CD4-positive, CD25-positive, alpha-beta regulatory T cell (primary cell): ENCODE data around the gene CD244. TPM values are rescaled to one million over a fixed set of nuclear protein-coding genes. Genes with fewer than 3 reads are reported as not detected.

Experiments used
- polyA plus RNA-seq, 4 donors: library from polyadenylated mRNA; unstranded; fragments of 300-500 nt; fragmentation: Illumina TruSeq; gene quantifications; one replicate each; pipeline ENCODE4 v1.2.3, GENCODE V29; 2021
- total RNA-seq: library from RNA; stranded (reverse); gene quantifications from one replicate; pipeline ENCODE4 v1.2.3, GENCODE V29; 2022

Gene CD244
- total and polyA plus RNA-seq, 5 donors from 2014 or later = 0.26 to 0.63 (median 0.47) TPM

Other genes with a start within 250 kb of the CD244 start
- gene SLAMF1, start 215.8 kb downstream of the CD244 start, total RNA-seq = 70.3 TPM
- 10 to 100 TPM; 33.5 to 45.4 (median 39.5) TPM for gene SLAMF1, start 215.8 kb downstream of the CD244 start, polyA plus RNA-seq
- gene CD48, start 151.1 kb downstream of the CD244 start, total RNA-seq = 290 TPM
- 100 to 1,000 TPM; 196 to 269 (median 240) TPM for gene CD48, start 151.1 kb downstream of the CD244 start, polyA plus RNA-seq
- 0.76 TPM for gene SLAMF7, start 123.6 kb downstream of the CD244 start, total RNA-seq
- gene SLAMF7, start 123.6 kb downstream of the CD244 start, polyA plus RNA-seq = under 1 TPM; 0.07 to 0.88 (median 0.15) TPM
- 105 TPM for gene LY9, start 66.7 kb downstream of the CD244 start, total RNA-seq
- gene LY9, start 66.7 kb downstream of the CD244 start, polyA plus RNA-seq = 100 to 1,000 TPM; 124 to 147 (median 131) TPM
- gene ITLN1, start 22.3 kb upstream of the CD244 start, total RNA-seq = not detected
- not detected for gene ITLN1, start 22.3 kb upstream of the CD244 start, polyA plus RNA-seq
- not detected for gene ITLN2, start 91.9 kb upstream of the CD244 start, total RNA-seq
- not detected for gene ITLN2, start 91.9 kb upstream of the CD244 start, polyA plus RNA-seq
- gene F11R, start 158.3 kb upstream of the CD244 start, total RNA-seq = 18.4 TPM
- gene F11R, start 158.3 kb upstream of the CD244 start, polyA plus RNA-seq = 10 to 100 TPM in 1 of 4 donors, 1 to 10 TPM in 3; 6.3 to 11.2 (median 7.9) TPM
- 61.3 TPM for gene TSTD1, start 176.1 kb upstream of the CD244 start, total RNA-seq
- 100 to 1,000 TPM; 340 to 451 (median 422) TPM for gene TSTD1, start 176.1 kb upstream of the CD244 start, polyA plus RNA-seq
- 102 TPM for gene USF1, start 183.1 kb upstream of the CD244 start, total RNA-seq
- 1 to 10 TPM; 4.2 to 8.1 (median 6.1) TPM for gene USF1, start 183.1 kb upstream of the CD244 start, polyA plus RNA-seq
- gene ARHGAP30, start 207.0 kb upstream of the CD244 start, total RNA-seq = 204 TPM
- gene ARHGAP30, start 207.0 kb upstream of the CD244 start, polyA plus RNA-seq = 100 to 1,000 TPM; 144 to 159 (median 151) TPM
- gene NECTIN4, start 226.7 kb upstream of the CD244 start, total RNA-seq = not detected
- gene NECTIN4, start 226.7 kb upstream of the CD244 start, polyA plus RNA-seq = under 1 TPM in 1 of 4 donors, not detected in 3; 0.05 TPM
- not detected for gene KLHDC9, start 235.5 kb upstream of the CD244 start, total RNA-seq
- under 1 TPM in 2 of 4 donors, not detected in 2; 0.28 to 0.46 TPM for gene KLHDC9, start 235.5 kb upstream of the CD244 start, polyA plus RNA-seq